GM10266 (cell line): Measurements from ENCODE around the gene CDKAL1.

ENCODE experiments used
- DNase-seq: peaks from one replicate; pipeline ENCODE4 v3.0.0; 2012; ENCODE audit errors: extremely low spot score
- CTCF ChIP-seq: IDR thresholded peaks from 2 replicates; pipeline ENCODE4 v1.5.1; 2012; ENCODE audit warnings: mild to moderate bottlenecking, low read depth; ENCODE audit not compliant: control insufficient read depth, insufficient read depth; ENCODE audit errors: missing control alignments

CDKAL1 gene

GRCh38 chr6:20932284-20932683 is 398.0 kb downstream of the CDKAL1 start:
- no peak for DNase-seq
- no peak for TF ChIP-seq CTCF

GRCh38 chr6:20933057-20933788 is 399.0 kb downstream of the CDKAL1 start:
- DNase-seq: no peak
- TF ChIP-seq CTCF: no peak

- no peak for DNase-seq
- TF ChIP-seq CTCF: no peak
Observed at GRCh38 chr6:20936949-20937348, 402.7 kb downstream of the CDKAL1 start.

- no peak for TF ChIP-seq CTCF
- no peak for DNase-seq
Observed at GRCh38 chr6:20939161-20939775, 405.0 kb downstream of the CDKAL1 start.

GRCh38 chr6:20943040-20943627 is 408.9 kb downstream of the CDKAL1 start:
- no peak for TF ChIP-seq CTCF
- DNase-seq: no peak

GRCh38 chr6:20943922-20944321 is 409.7 kb downstream of the CDKAL1 start:
- no peak for DNase-seq
- no peak for TF ChIP-seq CTCF

GRCh38 chr6:20946022-20946421 is 411.8 kb downstream of the CDKAL1 start:
- no peak for TF ChIP-seq CTCF

More at GRCh38 chr6:20946022-20946421, 411.8 kb downstream of the CDKAL1 start:
- peak; percentile 19 for DNase-seq
